Left renal cortex interstitium (tissue), 4 donors: ENCODE results near the gene ZBTB7A. TPM values are rescaled to one million over a fixed set of nuclear protein-coding genes. Genes with fewer than 3 reads are reported as not detected.

ENCODE experiments used
- DNase-seq, 4 donors: peaks; one replicate each; pipeline ENCODE4 v3.0.0-alpha.2; 2013; ENCODE audit warnings: low read depth in 4 of 4, low spot score in 2 of 4, missing footprints in 1 of 4
- polyA plus RNA-seq, 4 donors: library from polyadenylated mRNA; unstranded; fragments of 120-200 nt; gene quantifications; one replicate each; pipeline ENCODE4 v1.2.1, GENCODE V29; 2013; ENCODE audit not compliant: insufficient read length in 4 of 4

ZBTB7A gene
- polyA plus RNA-seq, 4 donors: 7.6 to 15.6 (median 11.8) TPM

DNA sequence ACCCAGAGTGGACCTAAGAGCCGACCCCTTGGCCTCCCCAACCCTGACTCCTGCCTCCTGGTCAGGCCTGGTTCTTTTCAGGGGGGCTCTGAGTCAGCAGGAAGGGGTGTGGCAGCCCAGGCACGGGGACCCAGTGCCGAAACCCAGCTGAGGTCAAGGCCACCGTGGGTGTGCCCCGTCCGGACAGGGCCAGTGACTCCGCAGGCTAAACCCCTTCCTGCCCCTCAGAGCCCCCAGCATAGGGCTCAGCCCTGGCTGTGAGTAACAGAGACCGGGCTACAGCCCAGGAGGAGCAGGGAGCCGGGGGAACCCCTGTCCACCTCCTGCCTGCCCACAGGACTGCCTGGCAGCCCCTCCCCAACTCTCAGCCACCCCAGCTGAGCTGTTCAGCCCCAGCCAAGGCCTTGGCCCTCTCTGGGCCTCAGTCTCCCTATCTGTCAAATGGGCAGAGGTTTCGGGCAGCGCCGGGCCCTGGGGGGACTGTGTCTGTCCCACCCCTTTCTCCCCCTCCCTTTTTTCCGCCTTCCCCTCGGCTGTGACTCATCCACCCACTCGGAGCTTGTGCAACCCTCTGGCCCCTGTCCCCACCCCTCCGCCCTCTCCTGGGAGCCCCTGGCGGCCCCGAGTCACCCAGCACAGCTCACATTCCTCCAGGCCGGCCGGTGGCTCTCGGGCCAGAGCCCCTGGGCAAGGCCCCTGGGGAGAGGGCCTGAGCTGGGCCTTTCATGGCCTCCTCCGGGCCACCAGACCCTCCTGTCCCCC lies 8.6 kb downstream of the ZBTB7A start:
- no peak for DNase-seq

DNA sequence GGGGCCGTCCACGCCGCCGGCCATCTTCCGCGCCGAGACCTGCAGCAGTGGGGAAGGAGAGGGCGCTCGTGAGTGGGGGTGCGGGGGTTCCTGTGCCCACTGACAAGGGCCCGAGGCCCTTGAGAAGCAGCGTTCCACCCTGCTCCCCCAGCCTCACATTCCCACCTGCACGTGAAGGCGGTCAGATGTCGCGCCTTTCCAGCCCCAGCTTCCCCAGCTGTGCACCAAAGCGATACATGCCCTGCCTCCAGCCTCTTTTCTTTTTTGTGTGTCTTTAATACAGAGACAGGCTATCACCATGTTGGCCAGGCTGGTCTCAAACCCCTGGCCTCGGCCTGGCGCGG lies 11.5 kb downstream of the ZBTB7A start:
- DNase-seq: no peak

DNA sequence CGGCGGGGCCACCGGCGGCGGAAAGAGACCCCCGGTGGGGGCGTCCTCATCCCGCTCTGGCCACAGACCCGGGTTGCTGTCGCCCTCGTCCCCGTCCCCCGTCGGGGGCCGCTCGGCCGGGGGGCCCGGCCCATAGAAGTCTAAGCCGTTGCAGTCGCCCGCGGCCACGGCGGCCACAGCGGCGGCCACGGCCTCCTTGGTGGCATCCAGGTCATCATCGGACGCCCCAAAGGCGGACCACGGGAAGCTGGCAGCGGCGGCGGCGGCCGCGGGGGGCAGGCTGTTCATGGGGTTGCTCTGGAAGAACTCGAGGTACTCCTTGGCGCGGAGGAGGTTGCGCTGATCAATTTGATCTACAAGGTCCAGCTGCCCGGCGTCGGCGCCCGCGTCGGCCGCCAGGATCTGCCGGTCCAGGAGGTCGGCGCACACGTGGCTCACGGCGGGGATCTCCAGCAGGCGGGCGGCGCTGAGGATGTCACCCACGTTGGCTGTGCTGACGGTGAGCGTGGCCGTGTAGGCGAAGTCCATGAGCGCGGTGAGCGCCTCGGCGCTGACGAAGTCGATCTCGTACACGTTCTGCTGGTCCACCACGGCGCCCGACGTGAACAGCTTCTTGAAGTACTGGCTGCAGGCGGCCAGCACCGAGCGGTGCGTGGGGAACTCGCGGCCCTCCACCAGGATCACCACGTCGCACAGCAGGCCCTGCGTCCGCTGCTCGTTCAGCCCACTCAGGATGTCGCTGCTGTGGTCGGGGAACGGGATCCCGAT lies 12.1 kb downstream of the ZBTB7A start:
- no peak for DNase-seq

DNA sequence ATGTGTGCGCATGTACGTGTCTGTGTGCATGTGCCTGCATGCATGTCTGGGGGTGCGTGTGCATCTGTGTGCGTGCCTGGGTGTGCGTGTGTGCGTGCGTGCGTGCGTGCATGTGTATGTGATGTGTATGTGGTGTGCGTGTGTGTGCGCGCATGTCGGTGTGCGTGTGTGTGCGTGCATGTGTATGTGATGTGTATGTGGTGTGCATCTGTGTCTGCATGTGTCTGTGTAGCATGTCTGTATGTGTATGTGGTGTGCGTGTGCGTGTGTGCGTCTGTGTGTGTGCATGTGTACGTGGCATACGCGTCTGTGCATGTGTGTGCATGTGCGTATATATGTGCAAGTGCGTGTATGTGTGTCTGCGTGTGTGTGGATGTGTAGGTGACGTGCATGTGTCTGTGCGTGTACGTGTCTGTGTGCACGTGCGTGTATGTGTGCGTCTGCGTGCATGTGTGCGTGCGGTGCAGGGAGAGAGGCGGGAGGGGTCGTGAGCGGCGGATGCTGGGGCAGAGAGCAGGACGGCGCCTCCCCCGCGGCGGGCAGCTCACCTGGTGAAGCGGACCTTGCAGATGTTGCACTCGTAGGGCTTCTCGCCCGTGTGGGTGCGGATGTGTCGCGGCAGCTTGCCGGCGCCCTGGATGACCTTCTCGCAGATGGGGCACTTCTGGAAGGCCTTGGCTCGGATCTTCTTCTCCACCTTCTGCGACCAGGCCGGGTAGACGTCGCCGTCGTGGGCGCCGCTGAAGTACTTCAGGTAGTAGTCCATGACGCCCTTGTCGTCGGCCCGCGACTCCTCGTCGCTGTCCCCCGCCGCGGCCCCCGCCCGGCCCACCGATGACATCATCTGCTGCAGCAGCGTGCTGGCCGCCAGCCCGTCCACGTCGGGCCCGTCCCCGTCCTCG lies 13.0 kb downstream of the ZBTB7A start:
- DNase-seq: no peak

DNA sequence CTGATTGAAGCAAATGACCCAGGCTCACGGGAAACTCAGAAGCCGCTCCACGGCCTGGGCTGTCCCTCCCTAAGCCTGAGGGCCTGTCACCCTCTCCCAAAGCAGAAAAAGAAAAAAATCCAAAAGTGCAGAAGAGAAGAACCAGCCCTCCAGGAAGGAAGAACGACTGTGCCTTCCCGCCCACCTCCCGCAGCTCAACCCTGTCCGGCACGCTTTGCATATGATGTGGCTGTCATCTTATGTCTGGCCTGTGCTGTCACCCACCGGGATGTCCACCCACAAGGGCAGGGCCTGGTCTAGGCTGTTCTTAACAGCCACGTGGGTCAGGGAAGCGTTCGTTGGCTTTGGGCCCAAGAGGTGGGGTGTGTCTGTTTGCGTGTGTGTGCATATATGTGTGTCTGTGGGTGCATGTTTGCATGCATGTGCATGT lies 13.7 kb downstream of the ZBTB7A start:
- no peak for DNase-seq

- DNase-seq: no peak
These were observed 14.3 kb downstream of the ZBTB7A start for GRCh38 chr19:4052114-4052992.

- DNase-seq: no peak
These were observed 15.3 kb downstream of the ZBTB7A start for GRCh38 chr19:4051175-4052101.

DNA sequence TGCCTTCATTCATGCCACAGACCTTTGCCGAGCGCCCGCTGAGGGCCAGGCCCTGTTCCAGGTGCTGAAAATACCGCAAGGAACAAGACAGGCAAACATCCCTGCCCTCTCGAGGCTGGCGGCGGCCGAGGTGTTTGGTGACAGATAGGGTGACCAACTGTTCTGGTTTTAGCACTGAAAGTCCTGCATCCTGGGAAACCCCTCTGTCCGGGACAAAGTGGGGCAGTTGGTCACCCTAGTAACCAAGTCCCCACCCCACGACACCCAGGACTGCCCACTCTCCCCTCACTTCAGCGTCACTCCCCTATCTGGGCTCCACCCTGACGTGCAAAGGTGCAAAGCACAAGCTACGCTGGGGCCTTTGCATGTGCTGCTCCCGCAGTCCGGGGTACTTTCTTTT lies 17.3 kb downstream of the ZBTB7A start:
- DNase-seq: no peak

DNA sequence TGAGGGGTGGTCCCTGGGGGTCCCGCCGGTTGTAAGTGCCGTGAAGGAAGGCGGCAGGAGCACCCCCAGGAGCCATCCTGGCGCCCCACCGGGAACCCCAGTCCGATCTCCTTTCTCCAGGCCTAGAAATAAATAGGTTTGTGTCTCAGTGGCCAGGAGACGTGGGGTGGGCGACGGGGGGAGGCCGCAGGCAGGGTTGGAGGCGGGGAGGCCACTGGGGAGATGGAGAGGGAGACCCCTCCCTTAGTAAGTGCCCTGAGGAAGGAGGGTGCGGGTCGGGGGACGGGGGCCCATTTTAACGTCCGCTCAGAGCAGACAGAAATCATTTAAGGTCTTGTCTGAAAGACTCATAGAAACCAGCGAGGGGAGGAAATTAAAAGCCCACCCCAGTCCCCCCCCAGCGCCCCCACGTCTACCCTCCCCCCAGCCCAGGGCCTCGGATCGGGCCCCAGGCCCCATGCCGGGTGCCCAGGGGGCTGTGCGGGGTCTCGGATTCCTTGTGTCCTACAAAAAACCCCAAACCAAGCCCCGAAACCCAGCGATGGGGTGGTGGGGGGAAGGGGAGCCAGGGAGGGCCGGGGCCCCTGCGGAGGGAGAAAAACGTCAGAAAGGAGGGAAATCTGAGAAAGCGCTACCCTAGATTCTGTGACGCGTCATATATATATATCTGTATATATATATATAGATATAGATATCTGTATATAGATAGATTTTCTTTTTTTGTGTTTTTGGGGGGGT lies 19.6 kb downstream of the ZBTB7A start:
- DNase-seq: no peak

- no peak for DNase-seq
These were observed 20.4 kb downstream of the ZBTB7A start for GRCh38 chr19:4046362-4046691.

GRCh38 chr19:4045597-4046361 lies 20.9 kb downstream of the ZBTB7A start:
- DNase-seq: no peak

DNA sequence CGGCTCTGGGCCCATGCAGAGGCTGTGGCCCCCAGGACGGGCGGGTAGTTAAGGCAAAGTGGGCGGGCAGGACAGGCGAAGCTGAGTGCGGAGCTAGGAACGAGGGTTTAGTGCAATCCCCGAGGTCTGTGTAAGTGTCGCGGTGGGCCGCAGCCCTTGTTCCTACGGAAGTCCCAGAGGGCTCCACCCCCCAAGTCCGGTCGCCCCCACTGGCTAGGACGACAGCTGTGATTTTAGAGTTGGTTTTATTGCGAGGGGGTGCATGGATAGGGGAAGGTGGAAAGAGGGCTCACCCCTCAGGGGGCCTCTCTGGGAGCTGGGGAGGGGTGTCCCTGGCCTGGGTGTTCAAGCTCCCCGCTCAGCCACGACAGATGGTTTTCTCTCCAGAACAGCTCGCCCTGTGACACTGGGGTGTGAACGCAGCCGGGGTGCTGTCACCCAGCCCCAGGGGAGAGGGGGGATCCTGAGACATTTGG lies 21.7 kb downstream of the ZBTB7A start:
- DNase-seq: no peak

DNA sequence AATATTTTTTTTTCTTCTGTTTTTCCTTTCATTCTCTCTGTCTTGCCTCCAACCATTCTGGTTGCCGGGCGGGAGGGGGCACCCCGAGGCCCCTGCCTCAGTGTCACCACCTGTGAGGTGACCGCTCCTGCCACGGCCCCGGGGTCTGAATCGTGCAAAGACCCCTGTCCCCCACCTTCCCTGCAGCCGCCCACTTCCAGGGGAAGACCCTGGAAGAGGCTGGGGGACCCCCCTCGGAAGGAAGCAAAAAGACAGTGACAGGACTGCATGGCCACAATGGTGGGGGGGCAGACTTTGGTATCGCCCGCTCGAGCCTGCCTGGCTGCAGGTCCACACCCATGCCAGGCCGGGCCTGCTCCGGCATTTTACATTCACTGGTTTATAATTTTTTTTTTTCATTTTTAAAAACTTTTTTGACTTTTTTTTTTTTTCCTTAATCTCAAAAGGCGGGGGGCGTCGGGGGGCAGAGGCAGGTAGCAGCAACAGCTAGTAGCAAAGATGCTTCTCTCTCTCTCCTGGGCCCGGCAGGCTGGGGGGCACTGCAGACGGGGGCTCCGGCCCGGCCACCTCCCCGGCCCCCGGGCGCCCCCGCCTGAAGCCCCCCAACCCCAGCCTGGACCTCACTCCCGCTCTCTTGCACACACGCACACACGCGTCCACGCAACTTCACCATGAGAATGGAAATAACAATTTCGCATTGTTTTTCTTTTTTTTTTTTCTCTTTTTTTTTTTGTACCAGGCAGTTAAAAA lies 22.6 kb downstream of the ZBTB7A start:
- no peak for DNase-seq

DNA sequence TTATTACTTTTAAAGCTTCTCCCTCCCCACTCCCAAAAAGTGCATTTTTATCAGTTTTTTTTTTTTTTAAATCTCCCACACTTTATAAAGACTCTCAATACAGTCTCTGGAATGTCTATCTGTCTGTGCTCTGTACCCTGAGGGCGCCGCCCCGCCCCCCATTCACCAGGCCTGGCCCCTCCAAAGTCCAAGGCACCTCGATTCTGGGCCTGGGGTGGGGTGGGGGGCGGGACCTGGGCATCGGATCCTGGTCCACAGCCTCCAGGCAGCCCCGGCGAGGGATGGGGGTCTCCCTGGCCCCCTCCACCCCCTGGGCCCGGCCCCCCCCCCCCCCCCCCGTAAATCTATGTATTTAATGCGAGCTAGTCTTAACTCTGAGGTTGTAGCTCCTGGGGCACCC lies 23.3 kb downstream of the ZBTB7A start:
- no peak for DNase-seq

GRCh38 chr19:4042731-4043082 lies 24.0 kb downstream of the ZBTB7A start:
- DNase-seq: no peak

DNA sequence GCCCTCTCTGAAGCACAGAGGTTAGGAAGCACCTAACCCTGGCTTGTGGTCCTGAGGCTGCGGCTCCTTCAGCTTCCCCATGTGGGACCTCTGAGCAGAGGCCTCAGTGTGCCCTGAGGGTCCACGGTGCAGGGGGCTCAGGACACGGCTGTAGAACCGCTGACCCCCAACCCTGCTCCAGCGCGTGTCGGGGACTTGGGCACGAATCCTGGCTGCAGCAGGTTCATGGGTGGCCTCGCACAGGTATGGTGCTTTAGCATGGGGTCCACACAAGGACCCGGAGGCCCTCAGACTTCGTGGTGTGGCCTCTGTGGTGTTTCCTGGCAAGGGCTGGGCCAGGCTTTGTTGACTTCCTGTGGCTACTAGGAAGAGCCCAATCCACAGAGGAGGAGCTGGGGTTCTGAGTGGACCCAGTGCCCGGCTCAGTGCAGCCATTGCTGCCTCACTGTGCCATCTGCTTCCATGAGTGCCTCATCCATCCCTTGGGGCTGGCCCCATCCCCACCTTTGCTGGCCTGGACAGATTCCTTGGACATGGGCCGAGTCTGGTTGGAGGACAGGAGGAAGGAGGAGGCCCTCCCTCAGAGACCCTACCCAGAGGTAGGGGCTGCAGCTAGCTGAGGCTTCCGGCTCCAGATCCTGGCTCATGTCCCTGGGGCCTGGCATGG lies 24.5 kb downstream of the ZBTB7A start:
- no peak for DNase-seq
